ENCODE data around the gene CUX1.
A peak's percentile ranks its signal among the peaks of the same experiment; 100 is the strongest.
"Not testable (repeated sequence)": the region's sequence is repeated elsewhere in the genome, so short reads cannot be mapped to it uniquely, and the experiment has no call there.

CUX1 gene

DNA sequence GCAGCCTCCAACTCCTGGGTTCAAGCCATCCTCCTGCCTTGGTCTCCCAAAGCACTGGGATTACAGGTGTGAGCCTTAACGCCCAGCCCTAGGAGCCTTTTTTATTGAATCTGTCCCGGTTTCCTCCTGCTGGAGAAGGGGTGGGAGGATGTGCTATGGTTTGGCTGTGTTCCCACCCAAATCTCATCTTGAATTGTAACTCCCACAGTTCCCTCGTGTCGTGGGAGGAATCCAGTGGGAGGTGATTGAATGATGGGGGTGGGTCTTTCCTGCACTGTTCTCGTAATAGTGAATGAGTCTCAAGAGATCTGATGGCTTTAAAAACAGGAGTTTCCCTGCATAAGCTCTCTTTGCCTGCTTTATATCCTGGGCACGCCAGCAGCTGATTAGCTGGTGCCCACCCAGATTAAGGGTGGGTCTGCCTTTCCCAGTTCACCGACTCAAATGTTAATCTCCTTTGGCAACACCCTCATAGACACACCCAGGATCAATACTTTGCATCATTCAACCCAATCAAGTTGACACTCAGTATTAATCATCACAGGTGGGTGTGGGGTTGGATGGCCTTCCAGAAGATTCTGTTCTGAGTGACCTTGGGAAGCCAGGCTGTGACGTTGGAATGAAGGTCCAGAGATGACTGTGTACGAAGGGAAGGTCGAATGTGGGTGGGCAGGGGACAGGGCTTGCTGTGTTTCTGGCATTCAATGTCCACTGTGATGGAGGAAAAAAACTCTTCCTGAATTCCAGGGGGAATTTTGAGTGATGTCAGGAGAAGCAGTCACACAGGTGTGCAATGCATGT is 33.8 kb upstream of the CUX1 start:
- Histone ChIP-seq H3K4me3 (ENCODE audit: low read length) (no peak overlapping the region), H3K27ac (ENCODE audit: low read depth, low read length) (no peak overlapping the region), H3K27me3 (ENCODE audit: control insufficient read depth, insufficient read depth, low read length) (no peaks in the 10 kb centered on the region), H3K36me3 (ENCODE audit: control insufficient read depth, insufficient read depth, low read length) (no peaks in the 10 kb centered on the region), H3K9ac (ENCODE audit: low read length) (no peak overlapping the region), H3K4me1 (ENCODE audit: control insufficient read depth, insufficient read depth, low read length) (no peaks in the 10 kb centered on the region)

- no peaks in the 10 kb centered on the region for H3K4me1 ChIP-seq (ENCODE audit: control insufficient read depth, insufficient read depth, low read length)
- no peaks in the 10 kb centered on the region for H3K27me3 ChIP-seq (ENCODE audit: control insufficient read depth, insufficient read depth, low read length)
- H3K4me3 ChIP-seq (ENCODE audit: low read length) = no peak overlapping the region
- H3K36me3 ChIP-seq (ENCODE audit: control insufficient read depth, insufficient read depth, low read length) = no peaks in the 10 kb centered on the region
- H3K27ac ChIP-seq (ENCODE audit: low read depth, low read length) = no peak overlapping the region
- no peak overlapping the region for H3K9ac ChIP-seq (ENCODE audit: low read length)
Measured at GRCh38 chr7:101784292-101785127, 32.9 kb upstream of the CUX1 start.

- H3K27ac ChIP-seq (ENCODE audit: low read depth, low read length) = no peak overlapping the region
- H3K9ac ChIP-seq (ENCODE audit: low read length) = no peak overlapping the region
- H3K4me1 ChIP-seq (ENCODE audit: control insufficient read depth, insufficient read depth, low read length) = no peaks in the 10 kb centered on the region
- no peaks in the 10 kb centered on the region for H3K27me3 ChIP-seq (ENCODE audit: control insufficient read depth, insufficient read depth, low read length)
- H3K4me3 ChIP-seq (ENCODE audit: low read length) = no peak overlapping the region
- H3K36me3 ChIP-seq (ENCODE audit: control insufficient read depth, insufficient read depth, low read length) = no peaks in the 10 kb centered on the region
Measured at GRCh38 chr7:101787864-101788263, 29.6 kb upstream of the CUX1 start.

- no peak overlapping the region for H3K27ac ChIP-seq (ENCODE audit: low read depth, low read length)
- no peaks in the 10 kb centered on the region for H3K36me3 ChIP-seq (ENCODE audit: control insufficient read depth, insufficient read depth, low read length)
- no peaks in the 10 kb centered on the region for H3K27me3 ChIP-seq (ENCODE audit: control insufficient read depth, insufficient read depth, low read length)
- H3K9ac ChIP-seq (ENCODE audit: low read length) = no peak overlapping the region
- H3K4me1 ChIP-seq (ENCODE audit: control insufficient read depth, insufficient read depth, low read length) = no peaks in the 10 kb centered on the region
- H3K4me3 ChIP-seq (ENCODE audit: low read length) = no peak overlapping the region
Measured at GRCh38 chr7:101788517-101788916, 28.9 kb upstream of the CUX1 start.

DNA sequence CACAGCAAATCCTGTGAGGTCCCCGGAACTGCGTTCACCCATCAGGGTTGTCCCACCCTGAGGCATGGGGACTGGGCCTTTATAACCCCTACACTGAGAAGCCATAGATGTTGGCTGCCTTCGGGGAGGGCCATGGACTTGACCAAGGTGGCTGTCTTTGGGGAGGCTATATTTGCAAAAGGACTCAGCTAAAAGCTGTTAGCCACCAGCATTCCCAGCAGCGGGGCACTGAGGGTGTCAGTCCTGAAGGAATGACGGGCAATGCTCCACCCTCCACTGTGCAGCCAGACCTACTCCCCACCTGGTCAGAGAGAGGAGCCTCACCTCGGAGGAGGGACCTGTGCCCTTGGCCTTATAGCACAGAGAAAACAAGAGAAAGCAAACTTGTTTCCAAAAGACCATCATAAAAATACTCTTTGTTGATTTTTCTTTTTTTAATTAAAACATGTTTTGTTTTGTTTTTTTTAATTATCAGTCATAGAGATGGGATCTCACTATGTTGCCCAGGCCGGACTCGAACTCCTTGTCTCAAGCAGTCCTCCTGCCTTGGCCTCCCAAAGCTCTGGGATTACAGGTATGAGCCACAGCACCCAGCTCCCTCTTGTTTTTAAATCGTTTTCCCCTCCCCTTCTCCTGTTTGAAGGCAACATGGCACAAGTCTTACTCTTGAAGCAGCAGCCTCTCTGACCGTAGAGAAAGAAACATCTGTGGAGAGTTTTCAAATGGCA is 26.7 kb upstream of the CUX1 start:
- Histone ChIP-seq H3K4me3 (ENCODE audit: low read length) (no peak overlapping the region), H3K36me3 (ENCODE audit: control insufficient read depth, insufficient read depth, low read length) (no peaks in the 10 kb centered on the region), H3K9ac (ENCODE audit: low read length) (no peak overlapping the region), H3K4me1 (ENCODE audit: control insufficient read depth, insufficient read depth, low read length) (no peaks in the 10 kb centered on the region), H3K27me3 (ENCODE audit: control insufficient read depth, insufficient read depth, low read length) (no peaks in the 10 kb centered on the region), H3K27ac (ENCODE audit: low read depth, low read length) (no peak overlapping the region)

DNA sequence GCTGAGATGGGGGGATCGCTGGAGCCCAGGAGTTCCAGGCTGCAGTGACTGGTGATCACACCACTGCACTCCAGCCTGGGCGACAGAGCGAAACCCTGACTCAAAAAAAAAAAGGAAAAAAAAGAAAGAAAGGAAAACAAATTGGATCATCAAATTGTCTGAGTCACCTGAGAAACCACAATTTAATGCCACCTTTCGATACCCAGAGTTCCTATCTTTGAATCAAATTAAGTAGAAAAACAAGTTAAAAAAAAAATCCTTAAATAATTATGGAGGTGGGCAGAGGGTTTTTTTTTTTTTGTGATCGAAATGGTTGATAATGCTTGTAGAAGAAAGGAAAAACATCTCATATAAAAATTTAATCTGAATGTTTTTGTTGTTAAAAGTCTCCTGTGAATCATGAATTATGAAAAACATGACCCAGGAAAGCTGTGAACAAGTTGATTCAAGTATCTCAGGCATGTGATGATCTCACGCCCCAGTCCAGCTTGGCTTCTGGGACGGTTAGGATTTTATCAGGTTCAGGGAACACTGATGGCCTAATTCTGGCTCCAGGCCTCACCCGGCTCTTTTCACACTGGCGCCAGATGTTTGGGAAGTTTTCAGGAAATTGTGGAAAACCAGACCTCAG is 25.3 kb upstream of the CUX1 start:
- H3K4me1 ChIP-seq (ENCODE audit: control insufficient read depth, insufficient read depth, low read length) = no peaks in the 10 kb centered on the region
- H3K27me3 ChIP-seq (ENCODE audit: control insufficient read depth, insufficient read depth, low read length) = no peaks in the 10 kb centered on the region
- no peak overlapping the region for H3K9ac ChIP-seq (ENCODE audit: low read length)
- H3K36me3 ChIP-seq (ENCODE audit: control insufficient read depth, insufficient read depth, low read length) = no peaks in the 10 kb centered on the region
- no peak overlapping the region for H3K4me3 ChIP-seq (ENCODE audit: low read length)
- H3K27ac ChIP-seq (ENCODE audit: low read depth, low read length) = no peak overlapping the region

- H3K27ac ChIP-seq (ENCODE audit: low read depth, low read length); H3K9ac ChIP-seq (ENCODE audit: low read length); H3K27me3 ChIP-seq (ENCODE audit: control insufficient read depth, insufficient read depth, low read length); H3K4me3 ChIP-seq (ENCODE audit: low read length); H3K36me3 ChIP-seq (ENCODE audit: control insufficient read depth, insufficient read depth, low read length); H3K4me1 ChIP-seq (ENCODE audit: control insufficient read depth, insufficient read depth, low read length): not testable (repeated sequence)
Measured at GRCh38 chr7:101792682-101793071, 24.7 kb upstream of the CUX1 start.

DNA sequence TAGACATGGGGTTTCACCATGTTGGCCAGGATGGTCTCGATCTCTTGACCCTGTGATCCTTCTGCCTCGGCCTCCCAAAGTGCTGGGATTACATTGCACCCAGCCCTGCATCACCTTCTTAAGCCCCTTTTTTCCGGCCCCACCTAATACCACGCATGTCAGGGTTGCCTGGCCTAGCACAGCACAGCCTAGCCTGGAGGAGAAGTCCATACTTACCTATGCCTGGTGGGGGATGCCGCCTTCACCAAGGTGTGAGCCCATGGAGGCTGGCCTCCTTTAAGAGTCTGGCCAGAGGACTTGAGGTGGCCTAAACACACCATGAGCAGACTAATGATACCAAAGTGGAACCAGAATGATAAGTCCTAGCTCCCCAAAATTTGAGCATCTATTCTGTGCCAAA is 22.0 kb upstream of the CUX1 start:
- H3K4me3 ChIP-seq (ENCODE audit: low read length) = no peak overlapping the region

DNA sequence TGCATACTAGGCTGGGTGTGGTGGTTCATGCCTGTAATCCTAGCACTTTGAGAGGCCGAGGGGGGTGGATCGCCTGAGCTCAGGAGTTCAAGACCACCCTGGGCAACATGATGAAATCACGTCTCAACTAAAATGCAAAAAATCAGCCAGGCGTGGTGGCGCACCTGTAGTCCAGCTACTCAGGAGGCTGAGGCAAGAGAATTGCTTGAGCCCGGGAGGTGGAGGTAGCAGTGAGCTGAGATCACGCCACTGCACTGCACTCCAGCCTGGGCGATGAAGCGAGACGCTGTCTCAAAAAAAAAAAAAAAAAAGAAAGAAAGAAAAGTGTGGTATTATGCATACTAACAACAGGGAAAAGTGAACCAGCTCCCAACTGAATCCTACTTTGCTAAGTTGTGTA is 19.3 kb upstream of the CUX1 start:
- H3K36me3 ChIP-seq (ENCODE audit: control insufficient read depth, insufficient read depth, low read length); H3K4me3 ChIP-seq (ENCODE audit: low read length); H3K9ac ChIP-seq (ENCODE audit: low read length); H3K27ac ChIP-seq (ENCODE audit: low read depth, low read length); H3K4me1 ChIP-seq (ENCODE audit: control insufficient read depth, insufficient read depth, low read length); H3K27me3 ChIP-seq (ENCODE audit: control insufficient read depth, insufficient read depth, low read length): not testable (repeated sequence)

More for the DNA sequence above, 22.0 kb upstream of the CUX1 start:
- H3K27ac ChIP-seq (ENCODE audit: low read depth, low read length) = no peak overlapping the region
- H3K27me3 ChIP-seq (ENCODE audit: control insufficient read depth, insufficient read depth, low read length) = no peaks in the 10 kb centered on the region
- H3K36me3 ChIP-seq (ENCODE audit: control insufficient read depth, insufficient read depth, low read length) = no peaks in the 10 kb centered on the region
- H3K9ac ChIP-seq (ENCODE audit: low read length) = no peak overlapping the region
- H3K4me1 ChIP-seq (ENCODE audit: control insufficient read depth, insufficient read depth, low read length) = no peaks in the 10 kb centered on the region

DNA sequence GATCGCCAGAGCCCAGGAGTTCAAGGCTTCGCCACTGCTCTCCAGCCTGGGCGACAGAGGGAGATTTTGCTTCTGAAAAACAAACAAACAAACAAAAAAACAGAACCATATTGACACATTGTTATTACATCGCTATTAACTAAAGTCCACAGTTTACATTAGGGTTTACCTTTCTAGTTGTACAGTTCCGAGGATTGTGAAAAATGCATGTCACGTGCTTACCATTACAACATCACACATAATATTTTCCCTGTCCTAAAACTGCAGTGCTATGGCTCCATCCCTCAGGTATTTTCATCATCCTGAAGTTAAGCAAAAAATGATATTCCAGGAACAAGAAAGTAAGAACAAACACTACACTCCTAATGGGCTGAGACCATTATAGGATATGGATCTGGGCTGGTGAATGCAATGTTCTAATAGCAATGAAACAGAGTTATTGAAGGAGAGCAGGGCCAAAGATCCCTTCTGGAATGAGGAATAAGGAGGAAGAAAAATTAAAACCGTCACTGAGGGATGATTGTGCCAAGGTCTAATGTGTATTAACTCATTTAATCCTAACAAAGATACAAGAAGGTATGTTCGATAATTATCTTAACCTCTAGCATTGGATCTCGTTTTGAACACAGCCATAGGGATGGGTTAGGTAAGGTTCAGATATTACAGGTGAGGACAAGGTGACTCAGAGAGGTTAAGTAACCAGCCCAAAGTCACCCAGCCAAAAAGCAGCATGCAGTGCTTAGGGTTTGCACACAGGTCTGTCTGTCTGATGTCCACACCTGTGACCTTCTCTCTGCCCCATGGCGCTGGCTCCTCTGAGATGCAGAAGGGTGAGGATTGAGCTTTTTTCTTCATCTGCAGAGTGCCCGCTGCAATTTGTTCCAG is 14.0 kb upstream of the CUX1 start:
- Histone ChIP-seq H3K36me3 (ENCODE audit: control insufficient read depth, insufficient read depth, low read length) (no peaks in the 10 kb centered on the region), H3K4me3 (ENCODE audit: low read length) (no peak overlapping the region), H3K4me1 (ENCODE audit: control insufficient read depth, insufficient read depth, low read length) (no peaks in the 10 kb centered on the region), H3K27ac (ENCODE audit: low read depth, low read length) (no peak overlapping the region), H3K9ac (ENCODE audit: low read length) (no peak overlapping the region), H3K27me3 (ENCODE audit: control insufficient read depth, insufficient read depth, low read length) (no peaks in the 10 kb centered on the region)

DNA sequence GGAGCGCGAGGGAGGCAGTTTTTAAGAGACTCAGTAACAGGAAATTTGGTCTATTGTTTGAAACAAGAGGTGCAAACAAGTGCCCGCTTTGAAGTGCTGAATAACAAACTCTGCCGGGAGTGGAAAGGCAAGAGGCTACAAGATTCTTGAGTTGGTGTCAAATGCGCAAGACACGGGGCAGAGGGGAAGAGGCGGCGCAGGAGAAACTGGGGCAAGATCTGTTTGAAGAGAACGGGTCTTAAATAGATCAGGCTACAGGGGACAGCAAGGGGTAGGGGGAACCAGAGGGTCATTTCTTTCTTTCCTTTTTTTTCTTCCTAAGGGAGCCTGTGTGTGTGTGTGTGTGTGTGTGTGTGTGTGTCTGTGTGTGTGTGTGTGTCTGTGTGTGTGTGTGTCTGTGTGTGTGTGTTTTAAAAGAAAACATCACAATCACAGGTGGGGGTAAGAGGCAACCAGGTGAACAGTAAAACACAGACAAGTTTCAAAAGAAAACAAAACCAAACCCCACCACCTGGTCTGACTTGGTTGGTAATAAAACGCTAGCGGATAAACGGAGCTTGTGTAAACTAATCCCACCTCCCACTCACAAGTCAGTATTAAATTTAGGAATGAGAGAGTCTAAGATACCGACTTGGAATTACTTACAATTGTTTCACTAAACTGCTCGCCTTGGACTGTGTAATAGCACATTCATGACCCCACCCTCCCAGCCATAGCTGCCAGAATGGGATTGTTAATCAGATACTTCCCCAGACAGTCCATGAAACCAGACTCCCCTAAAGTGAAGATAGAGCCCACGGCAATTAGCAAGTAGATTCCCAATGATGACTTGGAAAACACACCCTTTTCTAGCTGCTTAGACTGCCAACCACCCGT is 13.1 kb upstream of the CUX1 start:
- Histone ChIP-seq H3K9ac (ENCODE audit: low read length) (no peak overlapping the region), H3K4me1 (ENCODE audit: control insufficient read depth, insufficient read depth, low read length) (no peaks in the 10 kb centered on the region), H3K4me3 (ENCODE audit: low read length) (peak overlapping the region; percentile 15), H3K27me3 (ENCODE audit: control insufficient read depth, insufficient read depth, low read length) (no peaks in the 10 kb centered on the region), H3K27ac (ENCODE audit: low read depth, low read length) (no peak overlapping the region), H3K36me3 (ENCODE audit: control insufficient read depth, insufficient read depth, low read length) (no peaks in the 10 kb centered on the region)

Measured in rectal smooth muscle tissue (tissue), 1 donor.